Lower leg skin (tissue), 4 donors: ENCODE data around the gene ZNF385A. TPM values are rescaled to one million over a fixed set of nuclear protein-coding genes. Genes with fewer than 3 reads are reported as not detected.

Source experiments
- DNase-seq, 2 donors: peaks; one replicate each; pipeline ENCODE4 v3.0.0-alpha.2; 2019; ENCODE audit warnings: low spot score in 2 of 2
- H3K4me3 ChIP-seq: fragments of 200-600 bp; sonication (generic); 2 replicates; pipeline ENCODE4 v1.5.1; 2017; ENCODE audit warnings: mild to moderate bottlenecking, low read depth; ENCODE audit not compliant: poor library complexity, severe bottlenecking
- POLR2A ChIP-seq, 2 donors: fragments of 450-650 bp; IDR thresholded peaks; one replicate each; pipeline ENCODE4 v1.6.1; 2016 to 2017; ENCODE audit warnings: antibody characterized with exemption in 2 of 2, mild to moderate bottlenecking in 1 of 2, moderate library complexity in 1 of 2
- WGBS, 2 donors: methylation state at CpG; one replicate each; pipeline ENCODE4 v1.1.5; 2018; 5-methylcytosine and 5-hydroxymethylcytosine counted together
- intact Hi-C: fragments of 100-400 bp; cut with DNase I; formaldehyde crosslinking; loops from one replicate; pipeline ENCODE4 v1.15.0; 2023; ENCODE audit warnings: low total_unique reads
- total RNA-seq, 4 donors: library from RNA; depleted of rRNA; stranded (reverse); fragments of >200 nt; gene quantifications; one replicate each; pipeline ENCODE4 v1.1.0, GENCODE V29; 2016
- TF ChIP-seq, protein P1 (sequence below), 3 donors: fragments of 450-650 bp; IDR thresholded peaks; one replicate each; pipeline ENCODE4 v1.5.1; 2016; ENCODE audit warnings: antibody characterized with exemption in 3 of 3, mild to moderate bottlenecking in 3 of 3, moderate library complexity in 2 of 3

ZNF385A gene
- total RNA-seq, 4 donors from 2014 or later: 89.0 to 183 (median 146) TPM

- intact Hi-C loops: loop anchor here (5.0 kb wide), 1 partner anchor 146 kb away; no protein-coding TSS in a partner anchor
- no peak for DNase-seq
- H3K4me3 ChIP-seq: no peak overlapping the region
- WGBS, 2 donors: 84 to 86% methylated on average over 6 of the region's 6 CpGs
- no peak for TF ChIP-seq POLR2A (IDR thresholded peaks at IDR 0.05)
- TF ChIP-seq, protein P1, sequence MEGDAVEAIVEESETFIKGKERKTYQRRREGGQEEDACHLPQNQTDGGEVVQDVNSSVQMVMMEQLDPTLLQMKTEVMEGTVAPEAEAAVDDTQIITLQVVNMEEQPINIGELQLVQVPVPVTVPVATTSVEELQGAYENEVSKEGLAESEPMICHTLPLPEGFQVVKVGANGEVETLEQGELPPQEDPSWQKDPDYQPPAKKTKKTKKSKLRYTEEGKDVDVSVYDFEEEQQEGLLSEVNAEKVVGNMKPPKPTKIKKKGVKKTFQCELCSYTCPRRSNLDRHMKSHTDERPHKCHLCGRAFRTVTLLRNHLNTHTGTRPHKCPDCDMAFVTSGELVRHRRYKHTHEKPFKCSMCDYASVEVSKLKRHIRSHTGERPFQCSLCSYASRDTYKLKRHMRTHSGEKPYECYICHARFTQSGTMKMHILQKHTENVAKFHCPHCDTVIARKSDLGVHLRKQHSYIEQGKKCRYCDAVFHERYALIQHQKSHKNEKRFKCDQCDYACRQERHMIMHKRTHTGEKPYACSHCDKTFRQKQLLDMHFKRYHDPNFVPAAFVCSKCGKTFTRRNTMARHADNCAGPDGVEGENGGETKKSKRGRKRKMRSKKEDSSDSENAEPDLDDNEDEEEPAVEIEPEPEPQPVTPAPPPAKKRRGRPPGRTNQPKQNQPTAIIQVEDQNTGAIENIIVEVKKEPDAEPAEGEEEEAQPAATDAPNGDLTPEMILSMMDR (IDR thresholded peaks at IDR 0.05): no peak
Measured at GRCh38 chr12:54363618-54364017, 20.9 kb downstream of the ZNF385A start.

DNA sequence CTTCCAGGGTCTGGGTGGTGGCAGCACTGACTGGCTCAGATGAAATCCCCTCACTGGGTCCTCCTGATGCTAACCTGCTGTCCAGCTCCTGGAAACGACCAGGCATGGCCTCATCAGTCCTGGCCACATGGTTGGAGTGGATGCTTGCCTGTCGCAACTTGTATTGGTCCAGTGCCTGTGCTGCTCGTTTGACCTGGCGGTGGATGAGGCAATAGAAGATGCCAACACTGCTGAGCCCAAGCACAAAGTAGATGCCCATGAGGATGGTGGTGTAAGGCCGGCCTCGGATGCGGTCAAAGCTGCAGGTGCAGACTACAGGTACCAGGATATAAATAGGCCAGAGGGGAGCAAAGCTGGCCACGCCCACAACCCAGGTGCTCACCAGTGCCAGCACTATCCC, 21.5 kb downstream of the ZNF385A start:
- no peak for DNase-seq
- 77 to 82% methylated on average over 8 of the region's 8 CpGs for WGBS, 2 donors
- no peak overlapping the region for H3K4me3 ChIP-seq
- TF ChIP-seq, protein P1 (IDR thresholded peaks at IDR 0.05): no peak
- TF ChIP-seq POLR2A (IDR thresholded peaks at IDR 0.05): no peak
- intact Hi-C loops: loop anchor here (5.0 kb wide), 1 partner anchor 146 kb away; no protein-coding TSS in a partner anchor

DNA sequence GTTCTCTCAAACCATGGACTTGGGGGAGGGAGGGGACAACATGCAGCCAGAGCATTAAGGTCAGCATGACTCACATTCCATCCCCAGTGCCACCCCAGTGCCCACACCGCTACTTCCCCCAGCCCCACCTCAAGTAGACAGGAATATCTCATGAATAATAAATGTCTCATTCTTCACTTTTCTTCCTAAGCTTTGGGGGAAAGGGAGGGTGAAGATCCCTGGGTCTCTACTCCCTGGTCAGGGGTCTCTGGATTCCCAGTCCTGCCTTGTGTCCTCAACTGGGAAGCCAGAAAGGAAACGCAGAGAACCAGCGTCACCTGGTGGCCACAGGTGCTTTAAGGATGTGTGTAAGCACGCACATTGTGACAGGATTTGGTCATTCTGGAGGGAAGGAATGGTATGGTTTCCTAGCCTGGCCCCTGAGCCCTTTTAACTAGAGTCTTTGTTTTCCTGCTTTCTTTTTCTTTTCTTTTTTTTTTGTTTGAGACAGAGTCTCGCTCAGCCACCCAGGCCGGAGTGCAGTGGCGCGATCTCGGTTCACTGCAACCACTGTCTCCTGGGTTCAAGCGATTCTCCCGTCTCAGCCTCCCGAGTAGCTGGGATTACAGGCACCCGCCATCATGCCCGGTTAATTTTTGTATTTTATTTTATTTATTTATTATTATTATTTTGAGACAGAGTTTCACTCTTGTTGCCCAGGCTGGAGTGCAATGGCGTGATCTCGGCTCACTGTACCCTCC, 23.6 kb downstream of the ZNF385A start:
- intact Hi-C loops: loop anchor here (5.0 kb wide), 1 partner anchor 144 kb away; no protein-coding TSS in a partner anchor
- no peak overlapping the region for H3K4me3 ChIP-seq
- WGBS, 2 donors: 75 to 78% methylated on average over 16 of the region's 16 CpGs
- no peak for DNase-seq
- TF ChIP-seq, protein P1 (IDR thresholded peaks at IDR 0.05): peak in 1 of 3 donors; percentile 70
- TF ChIP-seq POLR2A (IDR thresholded peaks at IDR 0.05): no peak

GRCh38 chr12:54359762-54360351, 24.7 kb downstream of the ZNF385A start:
- intact Hi-C loops: loop anchor here (5.0 kb wide), 1 partner anchor 143 kb away; no protein-coding TSS in a partner anchor
- 57 to 66% methylated on average over 9 of the region's 9 CpGs for WGBS, 2 donors
- DNase-seq: no peak
- TF ChIP-seq, protein P1 (IDR thresholded peaks at IDR 0.05): no peak
- no peak for TF ChIP-seq POLR2A (IDR thresholded peaks at IDR 0.05)
- H3K4me3 ChIP-seq: no peak overlapping the region

GRCh38 chr12:54358945-54359761, 25.4 kb downstream of the ZNF385A start:
- TF ChIP-seq POLR2A (IDR thresholded peaks at IDR 0.05): no peak
- TF ChIP-seq, protein P1 (IDR thresholded peaks at IDR 0.05): no peak
- intact Hi-C loops: no loop called here
- H3K4me3 ChIP-seq: peak overlapping the region; percentile 70
- peak; percentile 98 to 99 for DNase-seq
- 0 to 1% methylated on average over 40 of the region's 40 CpGs for WGBS, 2 donors
